ENCODE measurements around the gene SBNO1.

DNA sequence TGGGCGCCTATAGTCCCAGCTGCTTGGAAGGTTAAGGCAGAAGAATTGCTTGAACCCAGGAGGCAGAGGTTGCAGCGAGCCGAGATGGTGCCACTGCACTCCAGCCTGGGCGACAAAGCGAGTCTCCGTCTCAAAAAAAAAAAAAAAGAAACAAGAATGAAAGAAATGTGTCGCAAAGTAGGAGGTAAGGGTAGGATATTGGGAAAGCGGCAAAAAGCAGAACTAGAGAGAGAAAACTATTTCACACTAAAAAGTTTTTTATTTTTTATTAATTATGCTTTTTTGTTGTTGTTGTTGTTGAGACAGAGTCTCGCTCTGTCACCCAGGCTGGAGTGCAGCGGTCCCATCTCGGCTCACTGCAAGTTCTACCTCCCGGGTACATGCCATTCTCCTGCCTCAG, 17.7 kb downstream of the SBNO1 start:
- TF ChIP-seq EP300 (IDR thresholded peaks at IDR 0.05): no peak
- TF ChIP-seq, protein P1, sequence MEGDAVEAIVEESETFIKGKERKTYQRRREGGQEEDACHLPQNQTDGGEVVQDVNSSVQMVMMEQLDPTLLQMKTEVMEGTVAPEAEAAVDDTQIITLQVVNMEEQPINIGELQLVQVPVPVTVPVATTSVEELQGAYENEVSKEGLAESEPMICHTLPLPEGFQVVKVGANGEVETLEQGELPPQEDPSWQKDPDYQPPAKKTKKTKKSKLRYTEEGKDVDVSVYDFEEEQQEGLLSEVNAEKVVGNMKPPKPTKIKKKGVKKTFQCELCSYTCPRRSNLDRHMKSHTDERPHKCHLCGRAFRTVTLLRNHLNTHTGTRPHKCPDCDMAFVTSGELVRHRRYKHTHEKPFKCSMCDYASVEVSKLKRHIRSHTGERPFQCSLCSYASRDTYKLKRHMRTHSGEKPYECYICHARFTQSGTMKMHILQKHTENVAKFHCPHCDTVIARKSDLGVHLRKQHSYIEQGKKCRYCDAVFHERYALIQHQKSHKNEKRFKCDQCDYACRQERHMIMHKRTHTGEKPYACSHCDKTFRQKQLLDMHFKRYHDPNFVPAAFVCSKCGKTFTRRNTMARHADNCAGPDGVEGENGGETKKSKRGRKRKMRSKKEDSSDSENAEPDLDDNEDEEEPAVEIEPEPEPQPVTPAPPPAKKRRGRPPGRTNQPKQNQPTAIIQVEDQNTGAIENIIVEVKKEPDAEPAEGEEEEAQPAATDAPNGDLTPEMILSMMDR (IDR thresholded peaks at IDR 0.05): no peak
- TF ChIP-seq POLR2AphosphoS5 (IDR thresholded peaks at IDR 0.05): no peak
- TF ChIP-seq POLR2A (IDR thresholded peaks at IDR 0.05): no peak

Data from sigmoid colon (tissue), 4 donors.